HEK293 (cell line): Measurements from ENCODE around the gene G3BP2.

Experiments
- CTCF ChIA-PET: fragments of 350-600 bp; formaldehyde crosslinking; extraction: SDS; loops from one replicate; lab custom pipeline; 2021; ENCODE audit warnings: antibody characterized with exemption; lab: Yijun Ruan, JAX
- POLR2A ChIA-PET: fragments of 300-600 bp; formaldehyde crosslinking; extraction: SDS; loops from one replicate; lab custom pipeline; 2020; ENCODE audit warnings: antibody characterized with exemption, inconsistent platforms; lab: Yijun Ruan, JAX
- H3K27ac ChIP-seq: fragments of 200-500 bp; sonication (Bioruptor generic); 2 replicates; pipeline ENCODE4 v1.5.1; 2014; ENCODE audit warnings: low read depth, low read length, control low read depth, inconsistent platforms; ENCODE audit errors: extremely low read depth
- H3K36me3 ChIP-seq, 2 experiments: fragments of 200-500 bp in 1 of 2; sonication (Bioruptor generic) in 1 of 2; 1 replicate in 1 of 2; 2 replicates in 1 of 2; pipeline ENCODE4 v1.5.1; 2014 to 2017; ENCODE audit warnings: inconsistent platforms in 2 of 2, low read length in 2 of 2; ENCODE audit not compliant: control insufficient read depth in 2 of 2, insufficient read depth in 1 of 2
- H3K4me1 ChIP-seq: fragments of 200-500 bp; sonication (Bioruptor generic); 2 replicates; pipeline ENCODE4 v1.5.1; 2014; ENCODE audit warnings: mild to moderate bottlenecking, low read length, inconsistent platforms; ENCODE audit not compliant: control insufficient read depth, insufficient read depth
- H3K4me3 ChIP-seq: 2 replicates; pipeline ENCODE4 v1.5.1; 2011; ENCODE audit warnings: low read depth, mild to moderate bottlenecking, control low read depth, low read length, moderate library complexity
- H3K9me3 ChIP-seq: fragments of 200-500 bp; sonication (Bioruptor generic); 2 replicates; pipeline ENCODE4 v1.5.1; 2014; ENCODE audit warnings: low read depth, low read length, inconsistent platforms; ENCODE audit not compliant: control insufficient read depth, insufficient read depth
- KLF9 ChIP-seq: fragments of 450-650 bp; formaldehyde crosslinking; IDR thresholded peaks from 2 replicates; pipeline ENCODE4 v1.5.1; 2016; ENCODE audit warnings: missing biosample characterization, missing genetic modification characterization, low read depth
- MYNN ChIP-seq: fragments of 450-650 bp; formaldehyde crosslinking; IDR thresholded peaks from 2 replicates; pipeline ENCODE4 v1.5.1; 2016; ENCODE audit warnings: missing biosample characterization, missing genetic modification characterization, borderline replicate concordance
- PATZ1 ChIP-seq: fragments of 450-650 bp; formaldehyde crosslinking; IDR thresholded peaks from 2 replicates; pipeline ENCODE4 v1.5.1; 2016; ENCODE audit warnings: missing biosample characterization, missing genetic modification characterization
- PRDM6 ChIP-seq: fragments of 450-650 bp; formaldehyde crosslinking; IDR thresholded peaks from 2 replicates; pipeline ENCODE4 v1.5.1; 2017; ENCODE audit warnings: missing biosample characterization, missing genetic modification characterization
- SCRT1 ChIP-seq: fragments of 450-650 bp; formaldehyde crosslinking; IDR thresholded peaks from 2 replicates; pipeline ENCODE4 v1.5.1; 2016; ENCODE audit warnings: missing biosample characterization, missing genetic modification characterization, borderline replicate concordance
- ZBTB48 ChIP-seq: fragments of 450-650 bp; formaldehyde crosslinking; IDR thresholded peaks from 2 replicates; pipeline ENCODE4 v1.5.1; 2016; ENCODE audit warnings: missing biosample characterization, missing genetic modification characterization
- ZBTB8A ChIP-seq: fragments of 450-650 bp; formaldehyde crosslinking; IDR thresholded peaks from 2 replicates; pipeline ENCODE4 v1.5.1; 2016; ENCODE audit warnings: missing biosample characterization, missing genetic modification characterization
- ZFP41 ChIP-seq: fragments of 450-650 bp; formaldehyde crosslinking; IDR thresholded peaks from 2 replicates; pipeline ENCODE4 v1.5.1; 2016; ENCODE audit warnings: missing biosample characterization, missing genetic modification characterization, borderline replicate concordance
- ZNF138 ChIP-seq: fragments of 450-650 bp; formaldehyde crosslinking; IDR thresholded peaks from 2 replicates; pipeline ENCODE4 v1.5.1; 2016; ENCODE audit warnings: missing biosample characterization, missing genetic modification characterization, borderline replicate concordance
- ZNF350 ChIP-seq: fragments of 450-650 bp; formaldehyde crosslinking; IDR thresholded peaks from 2 replicates; pipeline ENCODE4 v1.5.0; 2017; ENCODE audit warnings: missing biosample characterization, mild to moderate bottlenecking, missing genetic modification characterization
- ZNF394 ChIP-seq: fragments of 450-650 bp; formaldehyde crosslinking; IDR thresholded peaks from 2 replicates; pipeline ENCODE4 v1.5.1; 2016; ENCODE audit warnings: missing biosample characterization, missing genetic modification characterization, mild to moderate bottlenecking, moderate library complexity, borderline replicate concordance
- ZNF398 ChIP-seq: fragments of 450-650 bp; formaldehyde crosslinking; IDR thresholded peaks from 2 replicates; pipeline ENCODE4 v1.5.1; 2017; ENCODE audit warnings: missing biosample characterization, missing genetic modification characterization
- ZNF426 ChIP-seq: fragments of 450-650 bp; formaldehyde crosslinking; IDR thresholded peaks from 2 replicates; pipeline ENCODE4 v1.5.1; 2017; ENCODE audit warnings: missing biosample characterization, missing genetic modification characterization, mild to moderate bottlenecking, inconsistent platforms, moderate library complexity
- ZNF488 ChIP-seq: fragments of 450-650 bp; formaldehyde crosslinking; IDR thresholded peaks from 2 replicates; pipeline ENCODE4 v1.5.1; 2016; ENCODE audit warnings: missing biosample characterization, missing genetic modification characterization
- ZNF518A ChIP-seq: fragments of 450-650 bp; formaldehyde crosslinking; conservative IDR thresholded peaks from 2 replicates; pipeline ENCODE4 v1.5.1; 2016; ENCODE audit warnings: low read depth, missing biosample characterization, missing genetic modification characterization
- ZNF521 ChIP-seq: fragments of 450-650 bp; formaldehyde crosslinking; IDR thresholded peaks from 2 replicates; pipeline ENCODE4 v1.5.1; 2017; ENCODE audit warnings: missing biosample characterization, mild to moderate bottlenecking, missing genetic modification characterization
- ZNF571 ChIP-seq: fragments of 450-650 bp; formaldehyde crosslinking; IDR thresholded peaks from 2 replicates; pipeline ENCODE4 v1.5.0; 2017; ENCODE audit warnings: missing biosample characterization, missing genetic modification characterization
- ZSCAN4 ChIP-seq: fragments of 450-650 bp; formaldehyde crosslinking; IDR thresholded peaks from 2 replicates; pipeline ENCODE4 v1.5.1; 2017; ENCODE audit warnings: missing biosample characterization, missing genetic modification characterization

The G3BP2 gene

GRCh38 chr4:75596061-75596460, 77.2 kb downstream of the G3BP2 start:
- H3K4me1 ChIP-seq, result no peaks in the 10 kb centered on the region
- POLR2A ChIA-PET, result no interaction called here
- no peak for TF ChIP-seq ZNF350 (tag by site-specific recombination)
- no peak for TF ChIP-seq ZNF521 (tag by site-specific recombination)
- TF ChIP-seq ZNF394, result no peak
- no peak for TF ChIP-seq ZBTB48 (tag by site-specific recombination)
- no peak for TF ChIP-seq PATZ1 (tag by site-specific recombination)
- no peak for TF ChIP-seq KLF9 (tag by site-specific recombination)
- TF ChIP-seq, all 188 proteins: peak for 0
- H3K4me3 ChIP-seq, result no peak overlapping the region
- peaks cover 4 to 14% of the 10 kb centered on the region in 2 experiments; a peak in 2 of 3 replicates for H3K36me3 ChIP-seq
- CTCF ChIA-PET, result interaction anchor here (0.6 kb wide), 1 partner anchor 313 kb away, joined by 4 read pairs; no protein-coding TSS in a partner anchor
- H3K9me3 ChIP-seq, result no peaks in the 10 kb centered on the region
- H3K27ac ChIP-seq, result no peak overlapping the region

GRCh38 chr4:75593393-75593792, 79.8 kb downstream of the G3BP2 start:
- ChIA-PET CTCF (interaction anchor here (0.7 kb wide), 1 partner anchor 308 kb away, joined by 5 read pairs; no protein-coding TSS in a partner anchor), POLR2A (no interaction called here)
- H3K36me3 ChIP-seq, result peaks cover 4 to 11% of the 10 kb centered on the region in 2 experiments; a peak in 2 of 3 replicates
- H3K4me3 ChIP-seq, result no peak overlapping the region
- no peaks in the 10 kb centered on the region for H3K9me3 ChIP-seq
- TF ChIP-seq ZSCAN4, result no peak
- TF ChIP-seq ZFP41 (tag by site-specific recombination), result no peak
- TF ChIP-seq PRDM6, result no peak
- no peak for TF ChIP-seq ZNF571
- no peak for TF ChIP-seq ZNF138
- no peak for TF ChIP-seq MYNN (tag by site-specific recombination)
- TF ChIP-seq ZNF518A, result no peak
- no peak for TF ChIP-seq ZNF488 (tag by site-specific recombination)
- no peak for TF ChIP-seq SCRT1 (tag by site-specific recombination)
- no peak for TF ChIP-seq ZBTB8A
- TF ChIP-seq ZNF398 (tag by site-specific recombination), result no peak
- no peak for TF ChIP-seq ZNF426 (tag by site-specific recombination)
- no peak overlapping the region for H3K27ac ChIP-seq
- no peaks in the 10 kb centered on the region for H3K4me1 ChIP-seq
